Stimulated activated CD4-positive, alpha-beta T cell treated with anti-CD3 and anti-CD28 coated beads, Interleukin-15, amount 100 ng/mL, for 24 hours (primary cell): ENCODE results near the gene SIRPB2.

ENCODE experiments used
- DNase-seq: peaks from one replicate; pipeline ENCODE4 v3.0.0-alpha.2; 2020

The SIRPB2 gene

DNA sequence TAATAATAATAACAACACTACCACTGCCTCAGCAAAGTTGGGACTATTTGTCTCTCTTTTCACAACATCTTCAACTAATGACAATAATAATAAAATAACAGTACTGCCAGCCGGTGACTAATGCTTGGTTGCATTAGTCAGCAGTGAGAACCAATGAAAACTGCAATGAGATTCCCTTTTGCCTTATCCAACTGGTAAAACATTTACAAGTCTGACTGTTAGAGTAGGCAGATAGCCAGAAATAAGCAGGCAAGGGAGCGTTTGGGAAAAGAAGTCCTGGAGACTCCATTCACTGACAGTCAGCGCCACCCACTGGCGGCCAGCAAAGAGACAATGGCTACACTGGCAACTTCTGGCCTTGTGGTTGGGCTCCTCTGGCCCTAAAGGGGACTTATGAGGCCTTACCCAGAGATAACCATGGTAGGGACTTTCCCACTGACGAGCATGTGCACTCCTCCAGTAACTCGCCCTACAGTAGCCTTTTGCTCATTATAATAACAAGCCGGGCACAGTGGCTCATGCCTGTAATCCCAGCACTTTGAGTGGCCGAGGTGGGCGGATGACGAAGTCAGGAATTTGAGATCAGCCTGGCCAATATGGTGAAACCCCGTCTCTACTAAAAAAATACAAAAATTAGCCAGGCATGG, 21.2 kb downstream of the SIRPB2 start:
- DNase-seq = peak; percentile 37

DNA sequence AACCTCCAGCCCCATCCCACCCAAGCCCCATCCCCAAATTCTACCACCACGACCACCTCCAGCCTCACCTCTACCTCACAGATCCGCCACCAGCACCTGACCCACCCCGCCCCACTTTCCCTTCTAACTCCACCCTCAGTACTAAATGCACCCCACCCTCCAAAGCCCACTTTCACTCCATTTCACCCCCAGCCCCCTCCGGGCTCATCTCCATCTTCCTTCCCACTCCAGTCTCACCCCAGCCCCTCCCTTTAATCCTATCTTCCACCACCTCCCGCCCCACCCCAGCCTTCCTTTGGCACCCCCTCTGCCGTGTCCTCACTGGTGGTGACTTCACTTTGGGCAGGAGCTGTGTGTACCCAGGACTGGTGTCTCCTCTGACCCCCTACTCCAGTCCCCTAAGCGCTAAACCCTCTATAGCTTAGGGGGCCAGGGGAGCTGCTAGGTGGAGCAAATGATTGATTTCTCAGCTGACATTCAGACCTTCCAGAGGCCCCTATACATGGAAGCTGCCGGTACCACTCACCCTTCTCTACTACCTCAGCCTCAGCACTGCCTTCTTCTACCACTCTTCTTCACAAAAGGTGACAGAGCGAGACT, 21.8 kb downstream of the SIRPB2 start:
- no peak for DNase-seq

DNA sequence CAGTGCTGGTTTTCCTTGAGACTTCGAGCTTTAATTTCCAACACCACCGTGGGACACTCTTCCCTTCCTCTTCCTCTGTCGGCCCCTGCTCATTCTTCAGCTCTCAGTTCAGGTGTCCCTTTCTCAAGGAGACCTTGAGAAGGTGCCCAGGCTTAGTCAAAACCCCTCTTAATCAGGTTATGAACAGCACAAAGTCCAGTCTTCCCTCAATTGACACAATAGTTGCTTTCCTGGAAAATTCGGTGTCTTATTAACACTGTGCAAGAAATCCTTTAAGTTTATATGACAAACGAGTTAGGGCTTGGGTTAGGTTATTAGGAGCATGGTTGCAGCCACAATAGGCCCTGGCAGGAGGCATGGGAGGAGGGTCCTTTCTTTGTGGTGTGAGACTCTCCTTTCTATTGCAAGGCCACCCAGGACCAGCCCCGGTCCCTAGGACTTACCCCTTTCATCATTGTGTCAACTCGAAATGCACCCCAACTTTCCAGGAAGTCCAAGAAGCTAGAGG, 23.0 kb downstream of the SIRPB2 start:
- no peak for DNase-seq

DNA sequence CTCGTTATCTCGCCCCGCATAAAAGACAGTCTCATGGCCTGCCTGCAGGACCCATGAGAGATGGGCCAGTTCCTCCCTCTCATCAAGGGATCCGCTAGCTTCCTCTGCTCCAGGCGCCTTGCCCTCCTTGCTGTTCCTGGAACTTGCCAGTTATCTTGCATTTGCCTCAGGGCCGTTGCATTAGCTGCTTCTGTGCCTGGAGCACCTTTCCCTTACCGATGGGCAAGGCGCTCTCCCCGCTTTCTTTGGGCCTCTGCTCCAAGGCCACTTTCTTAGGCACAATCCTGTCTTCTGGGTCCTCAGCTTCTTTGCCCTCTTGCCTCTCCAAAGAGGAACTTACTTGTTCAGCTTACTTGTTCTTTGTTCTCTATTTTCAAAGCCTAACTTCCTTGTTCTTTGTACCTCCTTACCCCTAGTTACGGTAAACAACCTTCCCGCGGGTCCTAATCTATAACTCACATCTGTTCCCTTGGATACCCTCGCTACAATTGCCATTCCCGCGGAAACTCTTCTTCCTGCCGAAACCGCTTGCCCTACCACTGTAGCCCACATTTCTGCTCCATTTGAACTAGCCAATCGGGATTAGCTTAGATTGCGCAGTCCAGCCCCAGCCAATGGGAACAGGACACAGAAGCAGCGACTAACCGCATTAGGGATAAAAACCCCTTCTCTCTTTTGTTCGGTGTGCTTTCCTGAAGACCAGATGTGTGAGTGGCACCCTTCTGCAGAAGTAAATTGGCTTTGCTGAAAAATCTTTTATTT, 23.7 kb downstream of the SIRPB2 start:
- DNase-seq = no peak

DNA sequence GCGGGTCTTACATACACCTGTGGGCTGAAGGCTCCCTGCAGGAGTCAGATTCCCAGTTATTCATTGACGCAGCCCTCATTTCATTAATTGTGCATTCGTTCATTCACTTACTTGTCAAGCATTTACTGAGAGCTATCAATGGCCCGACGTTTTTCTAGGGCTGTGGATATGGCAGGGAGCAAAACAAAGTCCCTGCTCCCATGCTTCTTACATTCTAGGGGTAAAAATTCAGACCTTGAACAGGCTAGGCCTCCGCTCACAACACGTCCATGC, 24.2 kb downstream of the SIRPB2 start:
- DNase-seq = no peak

DNA sequence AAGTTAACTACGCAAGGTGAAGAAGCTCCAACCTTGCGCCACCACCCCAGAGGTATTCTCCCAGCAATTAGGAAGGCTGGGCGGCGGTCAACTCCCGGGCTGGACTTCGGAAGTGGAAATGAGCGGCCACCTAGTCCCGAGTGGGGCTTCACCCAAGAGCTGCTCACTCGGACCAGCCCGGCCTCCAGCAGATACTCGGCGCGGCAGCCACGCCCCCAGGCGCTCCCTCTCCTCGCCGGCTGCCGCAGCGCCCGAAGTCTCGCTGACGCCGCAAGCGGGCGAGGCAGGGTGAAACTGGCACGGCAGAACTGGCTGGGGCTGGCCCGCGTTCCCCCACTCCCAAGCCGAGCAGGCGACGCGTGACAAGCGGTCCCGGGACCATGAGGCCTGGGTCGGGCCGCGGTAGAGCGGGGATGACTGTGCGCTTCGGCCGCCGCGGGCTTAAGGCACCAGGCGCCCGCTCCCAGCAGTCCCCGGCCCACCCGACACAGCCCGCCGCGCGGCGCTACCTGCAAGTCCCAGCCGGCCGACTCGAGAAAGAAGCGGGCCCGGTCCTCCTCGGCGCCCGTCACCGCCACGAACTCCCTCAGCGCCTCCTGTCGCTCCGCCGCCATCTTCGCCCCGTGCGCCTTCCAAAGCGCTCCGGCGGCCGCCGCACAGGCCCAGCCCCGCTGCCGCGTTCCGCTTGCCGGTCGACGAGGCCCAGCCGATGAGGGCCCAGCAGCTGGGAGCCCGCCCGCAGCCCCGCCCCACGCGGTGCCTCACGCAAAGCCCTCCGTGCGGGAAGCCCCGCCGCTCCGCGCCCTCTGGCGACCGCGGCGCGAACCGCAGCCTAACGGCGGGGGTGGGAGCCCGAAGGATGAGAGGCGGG, 24.8 kb downstream of the SIRPB2 start, which contains the start of gene NSFL1C:
Gene NSFL1C (minus strand): TSS at position 639 of the 871 bp plus-strand sequence. CDS start 25 bp downstream, at position 614.
- peak; percentile 97 for DNase-seq

DNA sequence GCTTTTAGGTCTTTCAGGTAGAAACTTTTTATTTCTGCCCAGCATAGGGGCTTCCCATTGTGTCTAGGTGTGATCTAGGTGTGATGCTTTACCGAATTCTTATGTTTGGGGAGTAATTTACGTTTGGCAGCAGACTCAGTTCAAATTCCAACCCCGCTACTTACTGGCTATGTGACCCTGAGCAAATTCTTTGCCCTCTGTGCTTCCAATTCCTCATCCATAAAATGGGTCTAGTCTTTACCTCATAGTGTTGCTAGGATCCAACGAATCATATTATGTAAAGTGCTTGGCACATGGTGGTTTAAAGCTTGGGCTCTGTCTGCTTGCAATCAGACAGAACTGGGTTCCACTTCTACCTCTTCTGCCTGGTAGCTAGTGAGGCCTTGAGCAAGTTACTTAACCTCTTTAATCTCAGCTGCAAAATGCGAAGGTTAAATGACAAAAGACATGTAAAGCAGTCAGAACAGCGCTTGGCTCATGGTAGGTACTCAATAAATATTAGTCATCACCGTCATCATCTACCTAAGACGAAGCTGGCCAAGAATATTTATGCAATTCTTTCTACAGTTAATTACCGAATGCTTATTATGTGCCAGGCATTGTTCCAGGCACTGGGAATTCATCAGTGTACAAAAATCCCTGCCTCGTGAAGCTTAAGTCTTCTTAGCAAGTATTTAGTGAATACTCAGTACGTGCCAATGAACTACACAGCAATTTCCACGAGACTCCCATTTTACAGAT, 25.6 kb downstream of the SIRPB2 start:
- no peak for DNase-seq

DNA sequence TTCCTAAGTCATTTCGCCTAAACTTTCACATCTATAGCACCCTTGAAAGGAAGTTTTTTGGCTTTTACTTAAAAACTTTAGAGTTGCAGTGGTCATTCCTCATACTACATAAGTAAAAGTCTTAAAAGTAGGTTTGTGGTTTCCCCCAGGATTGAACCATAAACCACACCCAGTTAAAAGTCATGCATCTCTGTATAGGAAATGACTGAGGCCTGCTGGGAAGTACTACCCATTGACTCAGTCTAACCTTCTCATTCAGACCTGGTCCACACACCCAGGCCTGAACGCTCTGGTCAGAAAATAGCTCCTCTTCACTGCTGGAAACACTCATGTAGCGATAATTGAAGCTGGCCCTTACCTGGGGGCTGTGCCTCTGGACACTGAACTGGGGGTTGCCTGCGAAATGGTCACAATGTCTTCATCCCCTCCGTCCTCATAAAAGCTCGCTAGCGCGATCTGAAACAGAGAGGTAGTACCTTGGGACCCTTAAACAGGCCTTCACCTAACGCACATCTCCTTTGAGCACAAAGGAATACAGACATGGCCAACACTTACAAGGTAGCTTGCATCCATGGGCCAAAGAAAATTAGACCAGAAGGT, 27.1 kb downstream of the SIRPB2 start:
- DNase-seq = no peak

DNA sequence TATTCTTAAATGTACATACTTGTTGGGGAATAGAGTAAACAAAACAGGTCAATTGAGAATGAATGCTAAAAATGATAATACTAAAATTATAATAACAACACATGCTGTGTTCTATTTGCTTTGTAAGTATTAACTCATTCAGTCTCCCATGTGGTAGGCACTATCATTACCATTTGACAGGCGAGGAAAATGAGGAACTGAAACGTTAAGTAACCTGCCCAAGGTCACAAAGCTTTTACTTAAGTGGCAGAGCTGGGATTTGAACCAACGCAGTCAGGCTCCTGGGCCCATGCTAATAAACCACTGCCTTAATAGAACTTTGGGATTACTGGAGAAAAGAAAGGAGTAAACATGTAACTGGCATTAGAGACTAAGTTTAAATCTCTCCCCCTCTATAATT, 28.4 kb downstream of the SIRPB2 start:
- DNase-seq = no peak

DNA sequence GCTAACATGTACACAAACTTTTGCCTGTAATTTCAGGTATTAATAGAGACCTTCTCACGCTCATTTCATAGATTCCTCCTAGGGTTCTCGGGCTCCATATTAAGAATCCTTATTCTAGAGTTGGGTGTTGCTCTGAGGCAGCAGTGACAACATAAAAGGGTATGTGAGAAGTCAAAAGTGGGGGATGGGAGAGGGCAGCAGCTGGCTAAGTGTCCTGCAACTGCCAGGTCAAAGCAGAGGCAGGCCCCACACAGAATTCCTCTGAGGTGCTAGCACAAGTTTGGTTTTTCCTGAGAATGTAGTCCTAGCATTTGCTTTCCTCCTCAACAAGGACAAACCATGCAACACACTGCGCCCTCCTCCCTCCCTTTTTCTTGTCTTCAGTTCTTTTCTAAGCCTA, 29.2 kb downstream of the SIRPB2 start:
- DNase-seq = no peak

DNA sequence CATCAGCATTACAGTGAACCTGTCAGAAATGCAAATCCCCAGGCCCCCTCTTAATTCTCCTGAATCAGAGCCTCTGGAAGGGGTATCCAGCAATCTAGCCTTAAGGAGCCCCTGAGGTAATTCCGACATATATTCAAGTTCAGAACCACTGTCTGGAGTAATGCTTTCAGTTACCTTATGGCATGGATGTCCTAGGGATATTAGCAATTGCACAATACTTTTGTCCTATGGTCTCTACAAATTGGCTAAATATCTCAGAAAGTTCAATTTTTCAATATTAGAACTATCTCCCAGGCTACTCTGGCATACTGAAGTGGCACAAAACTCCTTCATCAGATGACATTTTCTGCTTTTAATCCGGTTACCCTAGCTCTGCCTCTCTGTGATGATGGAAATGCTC, 30.9 kb downstream of the SIRPB2 start:
- no peak for DNase-seq

DNA sequence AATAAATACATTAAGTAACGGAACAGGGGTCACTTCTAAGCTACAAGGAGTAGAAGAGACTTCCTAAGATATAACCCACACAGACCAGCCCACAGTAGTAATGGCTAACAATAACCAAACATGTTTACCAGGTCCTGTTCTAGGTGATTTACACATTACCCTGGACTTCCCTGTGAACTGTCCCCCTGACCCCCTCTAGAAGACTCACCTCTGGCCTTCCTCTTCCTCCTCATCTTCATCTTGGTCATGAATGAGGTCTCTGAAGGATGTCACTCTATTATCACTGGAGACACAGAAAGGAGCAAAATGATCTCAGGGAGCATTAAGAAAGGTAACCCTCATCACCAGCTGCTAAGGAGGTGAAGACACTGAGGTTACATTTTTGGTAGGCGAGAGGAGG, 33.2 kb downstream of the SIRPB2 start:
- no peak for DNase-seq

DNA sequence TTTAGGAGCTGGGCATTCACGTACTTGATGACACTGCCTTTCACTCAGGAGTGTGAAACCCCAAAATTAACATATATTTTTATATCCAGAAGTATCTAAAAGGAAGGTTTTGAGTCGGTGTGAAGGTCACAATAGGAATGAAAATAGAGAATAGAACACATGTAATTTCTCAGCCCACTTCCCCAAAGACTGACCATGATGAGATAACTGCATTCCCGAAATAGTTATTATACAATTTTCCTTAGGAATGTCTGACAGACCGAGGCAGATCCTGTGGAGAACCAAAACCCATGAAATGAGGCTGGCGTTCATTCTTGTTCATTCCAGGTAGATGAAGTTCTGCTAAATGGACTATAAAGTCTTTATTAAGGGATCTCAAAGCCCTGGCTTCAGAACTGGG, 34.9 kb downstream of the SIRPB2 start:
- no peak for DNase-seq

DNA sequence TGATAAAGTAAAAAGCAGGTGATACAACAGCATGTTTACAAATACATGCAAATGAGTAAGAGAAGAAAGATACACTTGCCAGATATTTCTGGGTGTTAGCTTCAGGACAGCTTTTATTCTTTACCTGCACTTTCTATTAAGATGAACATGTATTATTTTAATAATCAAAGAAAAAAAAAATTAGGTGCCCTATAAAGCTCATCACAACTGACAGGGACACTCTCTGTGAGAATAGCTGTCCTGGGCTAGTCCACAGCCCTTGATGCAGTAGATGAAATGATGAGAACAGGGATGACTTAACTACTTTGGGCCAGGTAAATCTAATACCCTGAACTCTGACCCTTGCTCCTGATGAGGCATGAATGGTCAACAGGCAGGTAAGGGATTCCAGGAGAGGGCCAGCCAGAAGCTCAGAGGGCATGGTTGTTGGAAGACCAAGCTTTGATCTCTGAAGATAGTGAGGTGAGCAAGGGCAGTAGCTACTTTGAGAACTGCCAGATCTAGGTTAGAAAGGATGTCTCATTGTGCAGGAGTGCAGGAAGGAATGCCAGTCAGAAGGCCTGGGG, 40.2 kb downstream of the SIRPB2 start:
- no peak for DNase-seq

DNA sequence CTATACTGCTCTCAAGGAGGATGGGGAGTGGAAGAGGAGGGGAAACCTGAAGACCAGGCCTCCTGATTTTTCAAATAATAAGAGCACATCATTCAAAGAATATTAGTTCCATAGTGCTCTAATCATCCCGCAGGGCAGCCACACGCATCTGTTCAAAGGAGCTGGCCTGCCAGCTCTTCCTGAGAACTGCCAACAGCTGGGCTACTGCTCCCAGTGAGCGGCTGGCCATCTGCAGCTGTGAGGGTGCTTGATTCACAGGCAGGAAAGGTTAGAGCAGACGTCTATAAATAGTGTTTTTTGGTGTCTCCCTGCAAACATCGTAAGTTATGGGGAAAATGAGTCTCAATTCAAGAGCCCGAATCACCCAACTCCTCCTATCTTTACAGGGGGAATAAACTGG, 41.9 kb downstream of the SIRPB2 start:
- no peak for DNase-seq

DNA sequence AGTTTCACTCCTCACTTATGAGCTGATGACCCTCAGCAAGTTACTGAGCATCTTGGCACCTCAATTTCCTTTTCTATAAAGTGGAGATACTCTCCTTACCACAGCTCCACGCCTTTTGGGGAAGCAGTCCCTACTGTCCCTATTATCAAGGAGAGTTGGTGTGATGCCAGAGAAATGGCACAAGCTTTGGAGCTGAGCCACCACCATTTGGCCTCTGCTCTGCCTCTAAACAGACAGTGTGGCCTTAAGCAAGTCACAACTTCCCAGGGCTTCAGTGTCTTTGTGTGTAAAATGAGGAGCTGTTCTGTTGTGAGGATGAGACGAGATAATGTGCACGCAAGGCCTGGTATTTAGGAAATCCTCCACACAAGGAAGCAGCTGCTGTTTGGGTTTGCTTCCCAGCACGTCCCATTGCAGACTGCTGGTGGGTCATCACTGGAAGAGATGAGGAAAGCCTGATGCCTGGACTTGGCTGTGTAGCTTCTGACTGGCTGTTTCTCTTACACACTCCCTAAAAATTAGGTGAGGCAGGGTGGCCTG, 43.1 kb downstream of the SIRPB2 start:
- DNase-seq = no peak

DNA sequence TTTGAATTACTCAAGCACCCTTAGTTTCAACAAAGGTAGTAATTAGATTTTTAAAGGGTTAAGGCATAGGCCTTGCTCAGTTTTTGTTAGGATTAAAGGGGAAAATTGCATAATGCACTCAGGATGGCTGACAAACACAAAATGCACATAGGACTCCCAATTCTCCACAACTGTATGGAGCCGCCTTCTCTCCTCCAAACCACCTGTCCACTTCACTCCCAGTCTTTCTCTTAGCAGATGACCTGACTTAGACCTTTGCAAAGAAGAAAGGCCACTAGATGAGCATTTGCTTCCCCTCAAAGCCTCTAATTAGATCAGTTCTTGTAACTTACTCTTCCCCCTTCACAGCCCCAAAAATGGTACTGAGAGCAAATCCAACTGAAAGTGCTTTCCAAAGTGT, 44.7 kb downstream of the SIRPB2 start:
- no peak for DNase-seq

DNA sequence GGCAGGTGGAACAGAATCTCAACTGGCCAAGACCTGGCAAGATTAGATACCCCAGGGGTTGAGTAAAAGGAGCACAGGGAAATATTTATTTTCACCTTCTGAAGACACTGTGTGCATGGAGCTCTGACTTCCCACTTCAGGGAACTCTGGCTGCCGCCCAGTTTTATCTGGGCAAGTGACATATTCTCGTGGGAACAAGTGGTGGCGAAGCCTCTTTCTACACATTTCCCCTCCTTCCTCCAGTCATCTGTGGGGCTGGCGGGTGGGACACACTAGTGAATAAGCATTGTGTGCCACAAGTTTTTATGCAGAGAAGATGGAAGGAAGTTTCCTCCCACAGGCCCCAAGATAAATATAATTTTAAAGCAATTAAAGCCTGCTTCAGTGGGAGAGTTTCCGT, 48.1 kb downstream of the SIRPB2 start:
- no peak for DNase-seq

DNA sequence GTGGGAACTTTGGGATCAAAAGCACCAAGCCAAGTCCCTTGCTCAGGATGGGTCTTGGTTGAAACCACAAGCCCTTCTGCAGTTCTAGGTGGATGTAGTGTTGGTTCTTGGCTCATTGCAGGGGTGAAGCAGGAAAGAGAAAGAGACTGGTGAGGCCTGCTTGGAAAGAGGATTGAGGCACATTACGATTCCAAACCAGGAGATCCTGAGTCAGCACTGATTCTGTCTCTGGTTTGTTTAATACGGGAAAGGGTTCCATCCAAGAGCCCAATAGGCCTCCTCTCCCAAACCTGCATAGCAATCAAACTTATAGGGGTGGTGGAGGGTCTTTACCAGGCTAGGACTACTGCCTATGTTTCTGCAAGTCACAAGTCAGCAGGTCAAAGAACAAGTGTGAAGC, 48.9 kb downstream of the SIRPB2 start:
- DNase-seq = no peak

DNA sequence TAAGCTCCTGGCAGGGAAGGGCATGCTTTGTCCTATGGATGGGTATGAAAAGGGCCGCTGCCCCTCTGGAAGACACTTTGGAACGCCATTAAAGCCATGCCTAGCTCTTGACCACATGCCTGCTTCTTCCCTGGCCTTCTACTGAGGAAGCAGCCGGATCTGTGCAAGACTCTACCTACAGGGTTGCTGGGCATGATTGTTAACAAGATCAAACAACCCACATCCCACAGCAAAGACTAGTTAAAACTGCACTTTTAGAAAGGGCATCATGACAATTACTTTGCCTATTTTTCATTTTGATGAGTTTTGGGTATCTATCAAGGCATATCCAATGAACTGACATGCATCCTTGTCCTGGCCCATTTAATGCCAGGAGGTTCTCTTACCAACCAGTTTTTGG, 50.1 kb downstream of the SIRPB2 start:
- no peak for DNase-seq

DNA sequence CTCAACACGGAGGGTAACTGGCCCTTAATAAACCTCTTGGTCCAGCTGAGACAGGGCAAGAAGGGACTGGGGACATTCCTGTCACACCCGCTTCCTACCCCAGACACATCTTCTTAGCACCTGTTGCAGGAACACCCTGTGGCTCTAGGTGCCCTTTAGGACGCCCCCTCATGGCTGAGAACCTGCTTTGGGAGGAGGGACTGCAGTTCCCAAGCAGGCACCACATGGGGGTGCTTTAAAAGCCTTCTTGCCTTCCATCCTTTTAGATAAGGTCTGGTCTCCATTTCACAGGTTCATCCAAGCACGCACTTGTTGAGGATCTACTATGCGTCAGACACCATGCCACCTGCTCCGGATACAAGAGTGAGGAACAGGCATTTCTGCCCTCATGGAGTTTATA, 51.2 kb downstream of the SIRPB2 start:
- peak; percentile 16 for DNase-seq

DNA sequence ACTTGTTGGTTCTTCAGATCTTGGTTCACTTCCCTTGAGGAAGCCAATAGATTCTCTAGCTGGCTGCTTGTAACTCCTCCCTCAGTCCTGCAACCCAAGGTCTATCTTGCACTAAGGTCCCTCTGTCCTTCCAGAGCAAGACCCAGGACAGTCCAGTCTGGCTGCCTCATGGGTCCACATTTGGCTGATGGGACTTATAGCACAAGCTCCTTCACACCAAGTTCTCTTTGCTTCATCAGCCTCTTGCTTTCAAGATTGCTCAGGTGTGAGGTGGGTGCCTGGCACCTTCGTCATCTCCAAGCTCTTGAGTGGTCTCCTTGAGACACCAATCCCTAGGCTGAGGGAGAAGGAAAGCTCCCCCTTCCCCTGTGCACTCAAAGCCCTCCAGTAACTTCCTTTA, 52.9 kb downstream of the SIRPB2 start:
- DNase-seq = no peak
